AG04450 (cell line): ENCODE results near the gene ZBTB7C. TPM values are rescaled to one million over a fixed set of nuclear protein-coding genes. Genes with fewer than 3 reads are reported as not detected.

Experiments
- CTCF ChIA-PET: fragments of 300-600, 350-600 bp; formaldehyde crosslinking; extraction: SDS; loops from one replicate; lab custom pipeline; 2022; ENCODE audit warnings: antibody characterized with exemption, inconsistent platforms; lab: Charles Lee
- POLR2A ChIA-PET: fragments of 350-600 bp; formaldehyde crosslinking; extraction: SDS; loops from one replicate; lab custom pipeline; 2021; ENCODE audit warnings: antibody characterized with exemption, inconsistent platforms; lab: Yijun Ruan, JAX
- DNase-seq: peaks from one replicate; pipeline ENCODE4 v3.0.0-alpha.2; 2011; ENCODE audit warnings: low read depth, low spot score
- H3K27ac ChIP-seq: one replicate; pipeline ENCODE4 v1.5.1; 2012; ENCODE audit warnings: low read depth, low read length, control low read depth
- H3K27me3 ChIP-seq: one replicate; pipeline ENCODE4 v1.6.0; 2012; ENCODE audit warnings: low read length; ENCODE audit not compliant: control insufficient read depth, insufficient read depth
- H3K4me3 ChIP-seq: 2 replicates; pipeline ENCODE4 v1.5.1; 2011; ENCODE audit warnings: mild to moderate bottlenecking, low read depth, low read length, control low read depth
- H3K9me3 ChIP-seq: 2 replicates; pipeline ENCODE4 v1.5.1; 2012; ENCODE audit warnings: low read length; ENCODE audit not compliant: control insufficient read depth, insufficient read depth
- CTCF ChIP-seq: IDR thresholded peaks from 2 replicates; pipeline ENCODE4 v1.5.1; 2011; ENCODE audit warnings: low read depth, low read length, control low read depth, inconsistent platforms
- polyA minus RNA-seq: library from RNA; depleted of rRNA, polyadenylated mRNA; stranded (reverse); fragments of >200 nt; gene quantifications from 2 replicates; pipeline ENCODE4 v1.2.3, GENCODE V29; 2011; rRNA and poly(A)+ RNA removed
- polyA plus RNA-seq: library from polyadenylated mRNA; depleted of rRNA; stranded (reverse); fragments of >200 nt; gene quantifications from 2 replicates; pipeline ENCODE4 v1.2.3, GENCODE V29; 2011; rRNA removed

Gene ZBTB7C
- polyA plus RNA-seq (not detected in 2 replicates), polyA minus RNA-seq (0.13 TPM in 1 of 2 replicates, not detected in the other)

GRCh38 chr18:48408727-48409590 is at the start of gene ZBTB7C:
Gene ZBTB7C, minus strand, starts transcription at chr18:48409383.
- Histone ChIP-seq H3K9me3 (no peaks in the 10 kb centered on the region; the same call in 1 of the 2 replicates), H3K4me3 (peak within 1 kb of the TSS; percentile 70), H3K27ac (no peak within 1 kb of the TSS), H3K27me3 (peaks cover 43% of the 10 kb centered on the region)
- ChIA-PET CTCF (no interaction called here), POLR2A (no interaction called here)
- no peak for TF ChIP-seq CTCF
- DNase-seq, result no peak

DNA sequence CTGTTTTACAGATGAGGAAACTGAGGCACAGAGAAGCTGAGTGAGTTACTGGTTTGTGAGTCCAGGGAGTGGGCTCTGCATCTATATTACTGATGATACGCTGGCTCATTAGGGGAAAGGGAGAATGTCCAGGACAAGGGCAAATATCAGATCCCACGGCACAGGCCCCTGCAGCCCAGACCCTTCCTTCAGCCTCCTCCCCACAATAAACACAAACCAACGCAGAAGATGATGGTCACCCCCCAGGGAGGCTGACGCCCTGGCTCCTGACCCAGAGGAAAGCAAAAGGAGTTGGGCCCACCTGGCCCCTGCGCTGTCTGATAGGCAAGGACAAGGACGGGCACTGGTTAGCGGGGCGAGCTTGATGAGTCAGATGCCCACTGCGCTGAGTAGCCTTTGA is 47.7 kb upstream of the ZBTB7C start:
- CTCF ChIA-PET, result interaction anchor here (1.0 to 3.8 kb wide), 3 partner anchors 8 to 12 kb away, joined by 4 to 34 read pairs (median 6); no protein-coding TSS in a partner anchor
- TF ChIP-seq CTCF, result no peak
- Histone ChIP-seq H3K4me3 (no peak overlapping the region), H3K27ac (no peak overlapping the region), H3K9me3 (no peaks in the 10 kb centered on the region), H3K27me3 (peaks cover 46% of the 10 kb centered on the region)
- POLR2A ChIA-PET, result no interaction called here
- DNase-seq, result no peak

DNA sequence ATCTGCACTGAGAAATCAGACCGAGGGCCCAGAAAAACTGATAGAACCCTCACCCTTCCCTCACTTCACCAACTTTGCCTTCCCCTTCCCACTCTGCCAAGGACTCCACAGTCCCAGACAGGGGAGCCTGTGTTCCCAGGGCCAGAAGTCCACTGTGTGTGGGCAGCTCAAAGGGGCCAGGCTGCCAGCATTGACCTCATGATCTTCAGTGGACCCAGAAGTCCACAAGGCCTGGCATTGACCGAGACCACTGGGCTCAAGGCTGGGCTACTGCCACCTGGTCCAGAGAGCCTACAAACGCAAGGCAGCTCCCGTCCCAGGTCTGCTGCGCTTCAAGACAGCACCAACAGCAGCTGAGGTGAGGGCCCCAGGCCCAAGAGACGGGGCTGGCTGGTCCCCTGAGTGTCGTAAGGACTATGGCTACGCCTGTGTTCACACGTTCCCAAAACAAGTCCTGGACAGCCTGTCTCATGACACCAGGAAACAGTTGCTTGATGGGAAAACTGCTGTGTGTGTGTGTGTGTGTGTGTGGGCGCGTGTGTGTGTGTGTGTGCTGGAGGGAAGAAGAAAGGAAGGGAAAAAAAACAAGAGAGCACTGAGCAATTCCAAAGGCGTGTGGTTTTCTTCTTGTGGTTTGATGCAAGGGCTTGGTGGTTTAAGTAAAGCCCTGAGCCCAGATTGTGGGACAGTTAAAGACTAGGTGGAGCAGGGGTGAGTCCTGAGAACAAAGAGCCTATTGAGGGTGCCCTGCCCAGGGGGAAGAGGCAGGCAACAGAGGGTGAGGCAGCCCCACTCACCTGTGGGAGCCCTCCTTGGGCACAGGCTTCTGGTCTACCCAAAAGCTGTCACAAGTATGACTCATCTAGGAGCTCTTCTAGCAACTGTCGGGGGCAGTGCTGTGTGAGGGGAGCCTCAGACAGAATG is 46.6 kb upstream of the ZBTB7C start:
- H3K27ac ChIP-seq, result no peak overlapping the region

GRCh38 chr18:48454261-48454757 is 45.1 kb upstream of the ZBTB7C start:
- no peak for TF ChIP-seq CTCF
- CTCF ChIA-PET, result interaction anchor here (1.1 to 3.8 kb wide), 3 partner anchors 10 to 21 kb away, joined by 5 to 34 read pairs (median 5); no protein-coding TSS in a partner anchor
- H3K9me3 ChIP-seq, result no peaks in the 10 kb centered on the region
- H3K27ac ChIP-seq, result no peak overlapping the region
- peaks cover 64% of the 10 kb centered on the region for H3K27me3 ChIP-seq
- H3K4me3 ChIP-seq, result no peak overlapping the region
- POLR2A ChIA-PET, result no interaction called here
- DNase-seq, result no peak

More for the DNA sequence above, 46.6 kb upstream of the ZBTB7C start:
- peak; percentile 50 for DNase-seq
- no peaks in the 10 kb centered on the region for H3K9me3 ChIP-seq
- peaks cover 52% of the 10 kb centered on the region for H3K27me3 ChIP-seq
- ChIA-PET POLR2A (no interaction called here), CTCF (interaction anchor here (0.5 to 3.8 kb wide), 6 partner anchors 9 to 609 kb away, joined by 3 to 34 read pairs (median 4); no protein-coding TSS in a partner anchor)
- no peak for TF ChIP-seq CTCF
- no peak overlapping the region for H3K4me3 ChIP-seq
